K562 (cell line): ENCODE results near the gene DVL3. TPM values are rescaled to one million over a fixed set of nuclear protein-coding genes. Genes with fewer than 3 reads are reported as not detected.
A peak's percentile ranks its signal among the peaks of the same experiment; 100 is the strongest.

Experiments
- ATAC-seq: fragments of 200-7000 bp; cut with Tn5 transposase; 3 replicates; pipeline ENCODE4 v1.9.1; 2020; ENCODE audit warnings: moderate library complexity
- BruUV-seq: library from RNA; stranded (reverse); fragments of 400-500 nt; replicated peaks from 2 replicates; lab custom pipeline; 2021; lab: Mats Ljungman, UMichigan
- CTCF ChIA-PET: fragments of 300-600 bp; formaldehyde crosslinking; extraction: SDS; loops from one replicate; lab custom pipeline; 2021; ENCODE audit warnings: low intra/inter-chr PET ratio; lab: Yijun Ruan, JAX
- POLR2A ChIA-PET: fragments of 300-600, 350-650 bp; sonication (Branson Sonifier 250); formaldehyde crosslinking; extraction: SDS; loops from one replicate; lab custom pipeline; 2021; ENCODE audit warnings: antibody characterized with exemption, inconsistent platforms; lab: Yijun Ruan, JAX
- DNase-seq, 4 experiments: peaks; one replicate each; pipeline versions ENCODE4 v3.0.0 to v3.0.0-alpha.2; 2011 to 2018; ENCODE audit warnings: low spot score in 3 of 4, mixed read lengths in 3 of 4; ENCODE audit errors: extremely low read depth in 1 of 4
- FAIRE-seq: peaks from 2 replicates; lab custom pipeline; 2011; peaks lifted over from hg19 to GRCh38; lab: Jason Lieb, UNC
- H2AFZ ChIP-seq: 2 replicates; pipeline ENCODE4 v1.6.0; 2011; ENCODE audit warnings: low read depth, low read length, control low read depth, inconsistent platforms
- H3K27ac ChIP-seq: fragments of 200-600 bp; 3 replicates; pipeline ENCODE4 v1.8.0; 2011; ENCODE audit warnings: low read depth, mild to moderate bottlenecking, control low read depth, inconsistent platforms, low read length, moderate library complexity, mixed read lengths; ENCODE audit errors: extremely low read depth
- H3K27me3 ChIP-seq, 2 experiments: fragments of 300-600 bp in 1 of 2; 2 replicates in 1 of 2; 3 replicates in 1 of 2; pipeline versions ENCODE4 v1.6.0 to v1.8.0; 2011; ENCODE audit warnings: inconsistent platforms in 2 of 2, low read length in 2 of 2, mild to moderate bottlenecking in 1 of 2, mixed read lengths in 1 of 2, moderate library complexity in 1 of 2; ENCODE audit not compliant: control insufficient read depth in 2 of 2, insufficient read depth in 2 of 2
- H3K36me3 ChIP-seq: fragments of 300-600 bp; 3 replicates; pipeline ENCODE4 v1.8.0; 2011; ENCODE audit warnings: mild to moderate bottlenecking, low read length, inconsistent platforms; ENCODE audit not compliant: control insufficient read depth, insufficient read depth
- H3K4me1 ChIP-seq, 2 experiments: fragments of 200-600 bp in 1 of 2; replicated peaks in 1 of 2; 2 replicates in 1 of 2; 3 replicates in 1 of 2; pipeline versions ENCODE4 v1.5.1 to v1.8.0; 2011; ENCODE audit warnings: inconsistent platforms in 2 of 2, low read length in 2 of 2, mild to moderate bottlenecking in 1 of 2, mixed read lengths in 1 of 2, moderate library complexity in 1 of 2; ENCODE audit not compliant: control insufficient read depth in 2 of 2, insufficient read depth in 2 of 2
- H3K4me2 ChIP-seq: 2 replicates; pipeline ENCODE4 v1.6.1; 2011; ENCODE audit warnings: low read length, control low read depth, inconsistent platforms, mixed read lengths; ENCODE audit not compliant: insufficient read depth
- H3K4me3 ChIP-seq: fragments of 200-600 bp; sonication (generic), shearing (Covaris generic); 2 replicates; pipeline ENCODE4 v1.5.1; 2016; ENCODE audit warnings: control low read depth, inconsistent platforms
- H3K79me2 ChIP-seq: fragments of 200-600 bp; 3 replicates; pipeline ENCODE4 v1.8.0; 2011; ENCODE audit warnings: low read length, inconsistent platforms; ENCODE audit not compliant: control insufficient read depth, insufficient read depth
- H3K9ac ChIP-seq, 2 experiments: 2 replicates each; pipeline versions ENCODE4 v1.6.0 to v1.6.1; 2011; ENCODE audit warnings: low read depth in 2 of 2, low read length in 2 of 2, control low read depth in 1 of 2, inconsistent platforms in 1 of 2, mild to moderate bottlenecking in 1 of 2, mixed read lengths in 1 of 2; ENCODE audit not compliant: insufficient read depth in 1 of 2
- H3K9me1 ChIP-seq: one replicate; pipeline ENCODE4 v1.6.0; 2011; ENCODE audit warnings: inconsistent platforms, mild to moderate bottlenecking, low read length, moderate library complexity; ENCODE audit not compliant: control insufficient read depth, insufficient read depth
- H3K9me3 ChIP-seq: replicated peaks from 2 replicates; pipeline ENCODE4 v1.5.1; 2011; ENCODE audit warnings: low read depth, low read length, inconsistent platforms; ENCODE audit not compliant: control insufficient read depth, insufficient read depth
- H4K20me1 ChIP-seq: replicated peaks from 2 replicates; pipeline ENCODE4 v1.6.1; 2011; ENCODE audit warnings: low read length, inconsistent platforms, mixed read lengths; ENCODE audit not compliant: control insufficient read depth, insufficient read depth
- BDP1 ChIP-seq: IDR thresholded peaks from 3 replicates; pipeline ENCODE4 v1.6.1; 2011; ENCODE audit not compliant: insufficient read length, insufficient read depth
- BRD9 ChIP-seq: fragments of 450-650 bp; IDR thresholded peaks from 2 replicates; pipeline ENCODE4 v1.6.1; 2018; ENCODE audit warnings: low read depth; ENCODE audit not compliant: partially characterized antibody
- CBX1 ChIP-seq: sonication (generic); IDR thresholded peaks from 2 replicates; pipeline ENCODE4 v1.6.1; 2016; ENCODE audit warnings: antibody characterized with exemption, low read depth, mild to moderate bottlenecking
- CSDE1 ChIP-seq, 2 experiments: fragments of 450-650 bp; IDR thresholded peaks; 2 replicates each; pipeline ENCODE4 v1.6.1; 2016; ENCODE audit warnings: mild to moderate bottlenecking in 1 of 2
- HDAC3 ChIP-seq: fragments of 450-650 bp; IDR thresholded peaks from 2 replicates; pipeline ENCODE4 v1.6.1; 2018; ENCODE audit warnings: borderline replicate concordance, mild to moderate bottlenecking, moderate library complexity; ENCODE audit not compliant: partially characterized antibody
- HOXB6 ChIP-seq: fragments of 250-450 bp; sonication (Bioruptor Pico); IDR thresholded peaks from 2 replicates; pipeline ENCODE4 v1.5.1; 2022; ENCODE audit warnings: mild to moderate bottlenecking, borderline replicate concordance
- JUNB ChIP-seq: fragments of 450-650 bp; formaldehyde crosslinking; conservative IDR thresholded peaks from 2 replicates; pipeline ENCODE4 v1.4.0; 2020; ENCODE audit warnings: mild to moderate bottlenecking
- NR2C1 ChIP-seq, 2 experiments: fragments of 450-650 bp; IDR thresholded peaks; 2 replicates each; pipeline ENCODE4 v1.6.1; 2017; ENCODE audit warnings: mild to moderate bottlenecking in 2 of 2, antibody characterized with exemption in 1 of 2, inconsistent platforms in 1 of 2, missing compliant biosample characterization in 1 of 2, missing genetic modification characterization in 1 of 2
- POLR2A ChIP-seq: fragments of 450-650 bp; conservative IDR thresholded peaks from 2 replicates; pipeline ENCODE4 v1.6.1; 2016
- POU5F1 ChIP-seq: fragments of 150-350 bp; IDR thresholded peaks from 2 replicates; pipeline ENCODE4 v1.6.1; 2014; ENCODE audit warnings: borderline replicate concordance, low read length, low read depth, mild to moderate bottlenecking; ENCODE audit not compliant: partially characterized antibody
- PURB ChIP-seq: sonication (generic); formaldehyde crosslinking; IDR thresholded peaks from 2 replicates; pipeline ENCODE4 v1.9.0; 2021; ENCODE audit warnings: low read depth, mild to moderate bottlenecking, missing genetic modification reagents
- RAD51 ChIP-seq: fragments of 450-650 bp; IDR thresholded peaks from 2 replicates; pipeline ENCODE4 v1.7.1; 2016; ENCODE audit warnings: low read depth, mild to moderate bottlenecking, borderline replicate concordance
- SIN3A ChIP-seq, 2 experiments: fragments of 150-350 bp in 1 of 2; IDR thresholded peaks; 2 replicates each; pipeline ENCODE4 v1.6.1; 2011 to 2016; ENCODE audit warnings: borderline replicate concordance in 2 of 2, low read depth in 2 of 2, low read length in 2 of 2, mild to moderate bottlenecking in 2 of 2, moderate library complexity in 2 of 2; ENCODE audit not compliant: control insufficient read depth in 1 of 2
- SLC30A9 ChIP-seq: fragments of 250-450 bp; sonication (Bioruptor Pico); IDR thresholded peaks from 2 replicates; pipeline ENCODE4 v1.8.0; 2022; ENCODE audit warnings: mild to moderate bottlenecking, moderate library complexity
- SMAD3 ChIP-seq: fragments of 450-650 bp; formaldehyde crosslinking; conservative IDR thresholded peaks from 2 replicates; pipeline ENCODE4 v1.4.0; 2020; ENCODE audit warnings: mild to moderate bottlenecking
- ZNF24 ChIP-seq: fragments of 450-650 bp; IDR thresholded peaks from 2 replicates; pipeline ENCODE4 v1.6.1; 2016
- ZNF354B ChIP-seq: fragments of 250-450 bp; sonication (Bioruptor Pico); IDR thresholded peaks from 2 replicates; pipeline ENCODE4 v1.4.0; 2020
- WGBS: fragments of 100-300 bp; shearing (Covaris generic); methylation state at CpG from one replicate; pipeline ENCODE4 v1.1.6; 2016; ENCODE audit warnings: low coverage, mixed read lengths; ENCODE audit not compliant: insufficient coverage; ENCODE audit errors: missing lambda C conversion rate; 5-methylcytosine and 5-hydroxymethylcytosine counted together
- in situ Hi-C: fragments of 300-500 bp; cut with MboI; formaldehyde crosslinking; loops from 4 replicates; pipeline ENCODE4 v1.15.0; 2018; ENCODE audit warnings: inconsistent platforms, mixed read lengths
- intact Hi-C: fragments of 100-400 bp; cut with micrococcal nuclease; formaldehyde crosslinking; loops from 2 replicates; pipeline ENCODE4 v1.14.2; 2022
- polyA plus RNA-seq, 8 experiments: library from polyadenylated mRNA; depleted of rRNA in 4 of 8; stranded (reverse) in 5 of 8; unstranded in 3 of 8; fragments of >200 nt; fragmentation: Nextera tagmentation in 2 of 8; fragmentation: Illumina TruSeq in 1 of 8; extraction: Ambion mirVana in 2 of 8; extraction: Trizol in 1 of 8; gene quantifications; 2 replicates each; pipeline versions ENCODE4 v1.2.1 to v1.2.3, GENCODE V29; 2011 to 2014; ENCODE audit warnings: inconsistent platforms in 1 of 8, missing spikeins in 1 of 8
- total RNA-seq, 7 experiments: library from RNA; depleted of rRNA in 6 of 7; stranded (reverse); fragments of >200 nt in 6 of 7; fragmentation: Illumina TruSeq in 2 of 7; extraction: Trizol in 2 of 7; gene quantifications; 2 replicates each; pipeline versions ENCODE4 v1.2.1 to v1.2.3, GENCODE V29; 2011 to 2021; ENCODE audit warnings: low replicate concordance in 1 of 7
- TF ChIP-seq, protein P1 (sequence below): fragments of 150-350 bp; conservative IDR thresholded peaks from 2 replicates; pipeline ENCODE4 v1.6.1; 2014; ENCODE audit warnings: low read length
- TF ChIP-seq, protein P2 (sequence below): fragments of 250-450 bp; sonication (Bioruptor Pico); IDR thresholded peaks from 2 replicates; pipeline ENCODE4 v1.5.0; 2020; ENCODE audit warnings: mild to moderate bottlenecking

DVL3 gene
- total and polyA plus RNA-seq, 9 of the 15 experiments (the other 6 are each of a cell fraction or from before 2014, with no cell fraction given): 3.1 to 57.9 (median 20.1) TPM

DNA sequence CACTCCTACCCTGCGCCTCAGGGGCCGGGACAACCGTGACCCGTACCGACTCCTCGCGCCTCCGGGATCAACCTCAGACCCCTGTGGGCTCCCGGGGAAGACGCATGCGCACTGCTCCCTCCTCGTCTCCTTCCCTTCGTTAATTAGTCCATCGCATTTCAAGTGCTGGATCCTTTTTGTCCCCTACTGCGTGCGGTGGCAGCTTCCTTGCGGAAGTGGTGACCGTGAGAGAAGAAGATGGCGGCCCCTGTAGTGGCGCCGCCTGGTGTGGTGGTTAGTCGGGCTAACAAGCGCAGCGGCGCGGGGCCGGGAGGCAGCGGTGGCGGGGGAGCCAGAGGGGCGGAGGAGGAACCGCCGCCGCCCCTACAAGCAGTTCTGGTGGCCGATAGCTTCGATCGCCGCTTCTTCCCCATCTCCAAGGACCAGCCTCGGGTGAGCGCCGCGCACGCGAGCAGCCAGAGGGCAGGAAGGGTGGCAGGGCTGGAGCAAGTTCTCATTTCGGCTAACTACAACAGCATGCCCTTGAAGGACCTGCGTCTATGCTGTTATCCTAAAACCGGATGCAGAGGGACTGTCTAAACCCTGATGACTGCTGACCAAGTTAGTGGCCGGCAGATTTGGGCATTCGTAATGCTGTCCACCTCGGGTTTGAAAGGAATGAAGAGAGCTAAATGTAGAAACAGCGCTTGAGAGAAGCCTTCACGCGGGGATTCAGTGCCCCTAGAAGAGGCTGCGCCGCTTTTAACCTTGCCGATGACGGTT, 19.8 kb upstream of the DVL3 start, which contains the start of gene EIF2B5:
EIF2B5 (plus strand) TSS at position 210 of the 762 bp plus-strand sequence; CDS start at position 238, 28 bp downstream.
- Histone ChIP-seq H3K79me2 (peaks cover 54% of the 10 kb centered on the region), H3K27me3 (no peaks in the 10 kb centered on the region; a peak in 1 of 5 replicates), H3K9me3 (no peaks in the 10 kb centered on the region), H3K27ac (peak within 1 kb of the TSS; percentile 92), H3K4me3 (peak within 1 kb of the TSS; percentile 97), H3K9ac (peak within 1 kb of the TSS; percentile 99 to 100), H2AFZ (peak within 1 kb of the TSS; percentile 95), H3K4me2 (peak within 1 kb of the TSS; percentile 100), H3K4me1 (peaks cover 7 to 13% of the 10 kb centered on the region in 2 experiments; a peak in 4 of 5 replicates), H3K9me1 (no peaks in the 10 kb centered on the region), H4K20me1 (no peaks in the 10 kb centered on the region), H3K36me3 (peaks cover 35% of the 10 kb centered on the region)
- ATAC-seq: peak; percentile 90
- POLR2A ChIA-PET: interaction anchor here (0.6 to 3.9 kb wide), 14 partner anchors 9 to 450 kb away, joined by 3 to 48 read pairs (median 4); partner anchors contain the start of genes ABCC5, DVL3 and PARL
- BruUV-seq: no TSS peak
- CTCF ChIA-PET: no interaction called here
- in situ Hi-C loops (no loop called here), intact Hi-C loops (loop anchor here (2.0 to 5.0 kb wide), 3 partner anchors 19 to 49 kb away; partner anchors contain the start of genes AP2M1 and DVL3)
- 1% methylated on average over 36 of the region's 56 CpGs for whole genome bisulfite sequencing
- FAIRE-seq: peak; percentile 89
- peak; percentile 90 to 96 (median 92) for DNase-seq
- TF ChIP-seq CSDE1 (IDR thresholded peaks at IDR 0.05) (peak in 1 of 2 experiments; percentile 55; a peak in 1 of 4 replicates), ZNF354B (CRISPR knock-in tag) (no peak), RAD51 (no peak), BDP1 (no peak), POLR2A (peak; percentile 92), SIN3A (IDR thresholded peaks at IDR 0.05; ENCODE audit: borderline replicate concordance in 2 of 2, control insufficient read depth in 1 of 2, low read depth in 2 of 2, low read length in 2 of 2) (peak; percentile 80), NR2C1 (IDR thresholded peaks at IDR 0.05) (peak; percentile 22), NR2C1 (tag; IDR thresholded peaks at IDR 0.05) (peak; percentile 68; the same call in 1 of the 2 replicates), JUNB (CRISPR knock-in tag) (no peak), PURB (CRISPR knock-in tag) (no peak), SLC30A9 (CRISPR knock-in tag) (no peak), POU5F1 (peak; percentile 100), HOXB6 (CRISPR knock-in tag) (no peak), HDAC3 (no peak), SMAD3 (CRISPR knock-in tag) (peak; percentile 27; the same call in 1 of the 2 replicates), ZNF24 (no peak), CBX1 (peak; percentile 90; the same call in 1 of the 2 replicates), BRD9 (peak; percentile 25)
- TF ChIP-seq, protein P1, sequence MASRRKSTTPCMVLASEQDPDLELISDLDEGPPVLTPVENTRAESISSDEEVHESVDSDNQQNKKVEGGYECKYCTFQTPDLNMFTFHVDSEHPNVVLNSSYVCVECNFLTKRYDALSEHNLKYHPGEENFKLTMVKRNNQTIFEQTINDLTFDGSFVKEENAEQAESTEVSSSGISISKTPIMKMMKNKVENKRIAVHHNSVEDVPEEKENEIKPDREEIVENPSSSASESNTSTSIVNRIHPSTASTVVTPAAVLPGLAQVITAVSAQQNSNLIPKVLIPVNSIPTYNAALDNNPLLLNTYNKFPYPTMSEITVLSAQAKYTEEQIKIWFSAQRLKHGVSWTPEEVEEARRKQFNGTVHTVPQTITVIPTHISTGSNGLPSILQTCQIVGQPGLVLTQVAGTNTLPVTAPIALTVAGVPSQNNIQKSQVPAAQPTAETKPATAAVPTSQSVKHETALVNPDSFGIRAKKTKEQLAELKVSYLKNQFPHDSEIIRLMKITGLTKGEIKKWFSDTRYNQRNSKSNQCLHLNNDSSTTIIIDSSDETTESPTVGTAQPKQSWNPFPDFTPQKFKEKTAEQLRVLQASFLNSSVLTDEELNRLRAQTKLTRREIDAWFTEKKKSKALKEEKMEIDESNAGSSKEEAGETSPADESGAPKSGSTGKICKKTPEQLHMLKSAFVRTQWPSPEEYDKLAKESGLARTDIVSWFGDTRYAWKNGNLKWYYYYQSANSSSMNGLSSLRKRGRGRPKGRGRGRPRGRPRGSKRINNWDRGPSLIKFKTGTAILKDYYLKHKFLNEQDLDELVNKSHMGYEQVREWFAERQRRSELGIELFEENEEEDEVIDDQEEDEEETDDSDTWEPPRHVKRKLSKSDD: peak; percentile 89; the same call in 1 of the 2 replicates
- TF ChIP-seq, protein P2, sequence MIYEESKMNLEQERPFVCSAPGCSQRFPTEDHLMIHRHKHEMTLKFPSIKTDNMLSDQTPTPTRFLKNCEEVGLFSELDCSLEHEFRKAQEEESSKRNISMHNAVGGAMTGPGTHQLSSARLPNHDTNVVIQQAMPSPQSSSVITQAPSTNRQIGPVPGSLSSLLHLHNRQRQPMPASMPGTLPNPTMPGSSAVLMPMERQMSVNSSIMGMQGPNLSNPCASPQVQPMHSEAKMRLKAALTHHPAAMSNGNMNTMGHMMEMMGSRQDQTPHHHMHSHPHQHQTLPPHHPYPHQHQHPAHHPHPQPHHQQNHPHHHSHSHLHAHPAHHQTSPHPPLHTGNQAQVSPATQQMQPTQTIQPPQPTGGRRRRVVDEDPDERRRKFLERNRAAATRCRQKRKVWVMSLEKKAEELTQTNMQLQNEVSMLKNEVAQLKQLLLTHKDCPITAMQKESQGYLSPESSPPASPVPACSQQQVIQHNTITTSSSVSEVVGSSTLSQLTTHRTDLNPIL (CRISPR knock-in tag): no peak
